ENCODE results near the gene SMC1B. TPM values are rescaled to one million over a fixed set of nuclear protein-coding genes. Genes with fewer than 3 reads are reported as not detected.
A peak's percentile ranks its signal among the peaks of the same experiment; 100 is the strongest.
"Not testable (repeated sequence)": the region's sequence is repeated elsewhere in the genome, so short reads cannot be mapped to it uniquely, and the experiment has no call there.

SMC1B gene
- total and polyA plus RNA-seq, 7 donors, result not detected

DNA sequence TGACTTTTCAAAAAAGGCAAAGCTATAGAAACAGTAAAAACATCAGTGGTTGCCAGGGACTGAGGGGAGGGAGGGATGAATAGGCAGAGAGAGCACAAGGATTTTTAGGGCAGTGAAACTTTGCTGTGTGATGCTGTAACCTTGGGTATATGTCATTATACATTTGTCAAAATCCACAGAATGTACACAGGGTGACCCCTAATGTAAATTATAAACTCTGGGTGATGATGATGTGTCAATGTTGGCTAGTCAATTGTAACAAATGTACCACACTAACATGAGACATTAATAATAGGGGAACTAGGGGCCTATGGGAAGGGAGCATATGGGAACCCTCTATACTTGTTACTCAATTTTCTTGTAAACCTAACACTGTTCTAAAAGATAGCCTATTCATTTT, 24.9 kb upstream of the SMC1B start:
- DNase-seq, result no peak

DNA sequence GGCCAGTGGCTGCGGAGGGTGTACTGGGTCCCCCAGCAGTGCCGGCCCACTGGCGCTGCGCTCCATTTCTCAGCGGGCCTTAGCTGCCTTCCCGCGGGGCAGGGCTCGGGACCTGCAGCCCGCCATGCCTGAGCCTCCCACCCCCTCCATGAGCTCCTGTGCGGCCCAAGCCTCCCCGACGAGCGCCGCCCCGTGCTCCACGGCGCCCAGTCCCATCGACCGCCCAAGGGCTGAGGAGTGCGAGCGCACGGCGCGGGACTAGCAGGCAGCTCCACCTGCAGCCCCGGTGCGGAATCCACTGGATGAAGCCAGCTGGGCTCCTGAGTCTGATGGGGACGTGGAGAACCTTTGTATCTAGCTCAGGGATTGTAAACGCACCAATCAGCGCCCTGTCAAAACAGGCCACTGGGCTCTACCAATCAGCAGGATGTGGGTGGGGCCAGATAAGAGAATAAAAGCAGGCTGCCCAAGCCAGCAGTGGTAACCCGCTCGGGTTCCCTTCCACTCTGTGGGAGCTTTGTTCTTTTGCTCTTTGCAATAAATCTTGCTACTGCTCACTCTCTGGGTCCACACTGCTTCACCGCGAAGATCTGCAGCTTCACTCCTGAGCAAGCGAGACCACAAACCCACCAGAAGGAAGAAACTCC, 23.6 kb upstream of the SMC1B start:
- not testable (repeated sequence) for H3K27ac ChIP-seq; H3K4me1 ChIP-seq; H3K4me3 ChIP-seq; ATAC-seq; H3K27me3 ChIP-seq (ENCODE audit: insufficient read depth in 3 of 3, low read length in 2 of 3); H3K36me3 ChIP-seq (ENCODE audit: insufficient read depth in 1 of 2, low read depth in 1 of 2); H3K9me3 ChIP-seq; DNase-seq
- intact Hi-C loops (cut with DNase I), result loop anchor here in 1 of 2 donors (5.0 kb wide), 1 partner anchor 100 kb away; no protein-coding TSS in a partner anchor
- 80 to 96% (median 85%) methylated on average over 28 to 34 of the region's 34 CpGs for WGBS, 3 donors

More for the DNA sequence above, 24.9 kb upstream of the SMC1B start:
- H3K36me3 ChIP-seq (ENCODE audit: insufficient read depth in 1 of 2, low read depth in 1 of 2), result no peaks in the 10 kb centered on the region
- no peaks in the 10 kb centered on the region for H3K9me3 ChIP-seq
- TF ChIP-seq, protein P1, sequence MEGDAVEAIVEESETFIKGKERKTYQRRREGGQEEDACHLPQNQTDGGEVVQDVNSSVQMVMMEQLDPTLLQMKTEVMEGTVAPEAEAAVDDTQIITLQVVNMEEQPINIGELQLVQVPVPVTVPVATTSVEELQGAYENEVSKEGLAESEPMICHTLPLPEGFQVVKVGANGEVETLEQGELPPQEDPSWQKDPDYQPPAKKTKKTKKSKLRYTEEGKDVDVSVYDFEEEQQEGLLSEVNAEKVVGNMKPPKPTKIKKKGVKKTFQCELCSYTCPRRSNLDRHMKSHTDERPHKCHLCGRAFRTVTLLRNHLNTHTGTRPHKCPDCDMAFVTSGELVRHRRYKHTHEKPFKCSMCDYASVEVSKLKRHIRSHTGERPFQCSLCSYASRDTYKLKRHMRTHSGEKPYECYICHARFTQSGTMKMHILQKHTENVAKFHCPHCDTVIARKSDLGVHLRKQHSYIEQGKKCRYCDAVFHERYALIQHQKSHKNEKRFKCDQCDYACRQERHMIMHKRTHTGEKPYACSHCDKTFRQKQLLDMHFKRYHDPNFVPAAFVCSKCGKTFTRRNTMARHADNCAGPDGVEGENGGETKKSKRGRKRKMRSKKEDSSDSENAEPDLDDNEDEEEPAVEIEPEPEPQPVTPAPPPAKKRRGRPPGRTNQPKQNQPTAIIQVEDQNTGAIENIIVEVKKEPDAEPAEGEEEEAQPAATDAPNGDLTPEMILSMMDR (IDR thresholded peaks at IDR 0.05), result no peak
- H3K4me3 ChIP-seq, result no peak overlapping the region
- no peak for ATAC-seq
- no peak overlapping the region for H3K27ac ChIP-seq
- intact Hi-C loops (cut with DNase I), result loop anchor here in 1 of 2 donors (5.0 kb wide), 1 partner anchor 101 kb away; no protein-coding TSS in a partner anchor
- no peaks in the 10 kb centered on the region for H3K27me3 ChIP-seq (ENCODE audit: insufficient read depth in 3 of 3, low read length in 2 of 3)
- H3K4me1 ChIP-seq, result no peaks in the 10 kb centered on the region

DNA sequence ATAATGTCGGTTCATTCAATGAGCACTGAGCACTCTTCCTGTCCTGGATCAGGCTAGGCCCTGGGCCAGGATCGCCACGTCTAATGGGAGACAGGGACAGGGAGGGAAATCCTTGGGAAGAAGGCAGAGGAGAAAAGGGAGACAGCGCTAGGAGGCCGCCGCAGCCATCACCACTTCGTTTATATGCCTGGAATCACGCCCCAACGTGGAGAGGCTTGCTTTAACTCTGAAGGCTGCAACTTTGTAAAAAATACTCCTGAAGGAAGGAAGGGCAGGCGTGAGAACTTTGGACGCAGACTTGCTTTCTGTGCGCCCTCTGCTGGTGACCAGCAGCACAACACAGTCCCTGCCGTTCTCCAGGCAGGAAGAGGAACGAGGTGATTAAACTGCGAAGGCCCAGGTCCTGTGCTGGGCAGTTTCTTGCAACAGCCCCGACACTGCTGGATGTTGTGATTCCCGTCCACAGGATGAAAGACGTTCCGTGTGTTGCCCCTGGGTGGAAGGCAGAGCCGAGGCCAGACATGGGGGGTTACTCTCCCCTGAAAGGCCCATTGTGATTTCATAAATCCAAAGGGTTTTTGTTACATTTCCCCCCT, 22.2 kb upstream of the SMC1B start:
- DNase-seq (peak; percentile 87 to 91), ATAC-seq (peak; percentile 93 to 99 (median 96))
- H3K36me3 ChIP-seq (ENCODE audit: insufficient read depth in 1 of 2, low read depth in 1 of 2), result no peaks in the 10 kb centered on the region
- intact Hi-C loops (cut with DNase I), result loop anchor here (1.0 to 5.0 kb wide), 3 partner anchors 98 to 167 kb away; no protein-coding TSS in a partner anchor
- TF ChIP-seq, protein P1 (IDR thresholded peaks at IDR 0.05), result peak; percentile 97
- no peaks in the 10 kb centered on the region for H3K27me3 ChIP-seq (ENCODE audit: insufficient read depth in 3 of 3, low read length in 2 of 3)
- H3K4me3 ChIP-seq, result peak overlapping the region; percentile 33
- no peaks in the 10 kb centered on the region for H3K4me1 ChIP-seq
- H3K9me3 ChIP-seq, result no peaks in the 10 kb centered on the region
- 3 to 7% (median 5%) methylated on average over 20 of the region's 20 CpGs for WGBS, 3 donors
- no peak overlapping the region for H3K27ac ChIP-seq

DNA sequence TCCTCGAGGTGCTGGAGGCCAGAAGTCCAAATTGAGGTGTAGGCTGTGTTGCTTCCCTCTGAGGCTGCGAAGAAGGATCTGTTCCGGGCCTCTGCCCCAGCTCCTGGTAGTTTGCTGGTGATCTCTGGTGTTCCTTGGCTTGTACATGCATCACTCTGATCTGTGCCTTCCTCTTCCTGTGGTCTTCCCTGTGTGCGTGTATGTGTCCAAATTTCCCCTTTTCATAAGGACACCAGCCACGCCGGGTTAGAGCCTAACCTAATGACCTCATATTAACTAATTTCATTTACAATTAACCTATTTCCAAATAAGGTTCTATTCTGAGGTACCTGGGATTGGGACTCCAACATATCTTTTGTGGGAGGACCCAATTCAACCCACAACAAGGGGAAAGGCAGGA, 21.6 kb upstream of the SMC1B start:
- intact Hi-C loops (cut with DNase I), result loop anchor here (1.0 to 5.0 kb wide), 3 partner anchors 98 to 166 kb away; no protein-coding TSS in a partner anchor
- Histone ChIP-seq H3K27ac (no peak overlapping the region), H3K4me1 (no peaks in the 10 kb centered on the region), H3K27me3 (ENCODE audit: insufficient read depth in 3 of 3, low read length in 2 of 3) (no peaks in the 10 kb centered on the region), H3K4me3 (no peak overlapping the region), H3K9me3 (no peaks in the 10 kb centered on the region), H3K36me3 (ENCODE audit: insufficient read depth in 1 of 2, low read depth in 1 of 2) (no peaks in the 10 kb centered on the region)
- DNase-seq (peak in 1 of 2 donors; percentile 18), ATAC-seq (no peak)
- 83 to 92% (median 84%) methylated on average over 6 of the region's 6 CpGs for WGBS, 3 donors
- TF ChIP-seq, protein P1 (IDR thresholded peaks at IDR 0.05), result no peak

DNA sequence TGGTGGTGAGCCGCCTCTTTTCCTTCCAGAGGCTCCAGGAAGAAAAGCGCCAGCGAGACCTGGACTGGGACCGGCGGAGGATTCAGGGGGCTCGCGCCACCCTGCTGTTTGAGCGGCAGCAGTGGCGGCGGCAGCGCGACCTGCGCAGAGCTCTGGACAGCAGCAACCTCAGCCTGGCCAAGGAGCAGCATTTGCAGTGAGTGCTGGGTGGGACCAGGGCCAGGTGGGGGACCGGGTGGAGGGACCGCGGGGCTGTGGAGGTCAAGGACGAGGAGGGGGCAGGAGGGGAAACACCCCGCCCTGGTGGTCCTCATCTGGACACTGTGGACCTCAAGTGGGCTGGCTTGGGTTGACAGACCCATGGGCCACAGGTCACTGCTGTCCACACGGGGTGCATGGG, 17.5 kb upstream of the SMC1B start:
- WGBS, 3 donors, result 88 to 90% (median 89%) methylated on average over 16 to 19 of the region's 19 CpGs
- intact Hi-C loops (cut with DNase I), result no loop called here
- DNase-seq, result peak in 1 of 2 donors; percentile 34
- no peaks in the 10 kb centered on the region for H3K36me3 ChIP-seq (ENCODE audit: insufficient read depth in 1 of 2, low read depth in 1 of 2)
- TF ChIP-seq, protein P1 (IDR thresholded peaks at IDR 0.05), result no peak
- H3K27me3 ChIP-seq (ENCODE audit: insufficient read depth in 3 of 3, low read length in 2 of 3), result no peaks in the 10 kb centered on the region
- H3K4me3 ChIP-seq, result no peak overlapping the region
- no peak overlapping the region for H3K27ac ChIP-seq
- no peaks in the 10 kb centered on the region for H3K4me1 ChIP-seq
- H3K9me3 ChIP-seq, result no peaks in the 10 kb centered on the region
- no peak for ATAC-seq
